HG03575 (cell line): ENCODE measurements around the gene NOS2.
"Not testable (repeated sequence)": the region's sequence is repeated elsewhere in the genome, so short reads cannot be mapped to it uniquely, and the experiment has no call there.

Experiments
- ATAC-seq: cut with Tn5 transposase; IDR thresholded peaks from one replicate; pipeline ENCODE4 v1.9.1; 2021; ENCODE audit not compliant: unreplicated experiment, insufficient number of reproducible peaks, low FRiP score; ENCODE audit errors: extremely low read depth

NOS2 gene

DNA sequence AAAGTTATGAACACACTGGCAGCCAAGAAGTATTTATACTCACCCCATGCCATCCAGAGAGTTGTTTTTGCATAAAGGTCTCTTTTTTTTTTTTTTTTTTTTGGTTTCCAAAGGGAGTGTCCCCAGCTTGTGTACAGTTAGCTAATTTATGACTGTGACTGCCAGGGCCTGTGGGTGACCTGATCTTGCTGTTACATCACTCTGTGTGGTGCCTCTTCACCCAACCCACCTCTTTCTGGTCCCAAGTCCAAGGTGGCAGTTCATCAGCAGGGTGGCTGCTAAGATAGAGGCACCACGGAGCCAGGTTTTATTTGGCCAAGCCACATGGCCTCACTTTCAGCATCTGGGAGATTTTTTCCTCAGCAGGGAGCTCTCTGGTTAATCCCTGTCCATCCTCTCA is at the start of gene NOS2:
NOS2 (minus strand) TSS at position 8 of the 400 bp plus-strand sequence. CDS start 1,720 bp downstream, outside the sequence.
- ATAC-seq: no peak

- no peak for ATAC-seq
Measured at GRCh38 chr17:27849474-27850185, 49.3 kb upstream of the NOS2 start.

GRCh38 chr17:27848931-27849330 is 48.6 kb upstream of the NOS2 start:
- no peak for ATAC-seq

DNA sequence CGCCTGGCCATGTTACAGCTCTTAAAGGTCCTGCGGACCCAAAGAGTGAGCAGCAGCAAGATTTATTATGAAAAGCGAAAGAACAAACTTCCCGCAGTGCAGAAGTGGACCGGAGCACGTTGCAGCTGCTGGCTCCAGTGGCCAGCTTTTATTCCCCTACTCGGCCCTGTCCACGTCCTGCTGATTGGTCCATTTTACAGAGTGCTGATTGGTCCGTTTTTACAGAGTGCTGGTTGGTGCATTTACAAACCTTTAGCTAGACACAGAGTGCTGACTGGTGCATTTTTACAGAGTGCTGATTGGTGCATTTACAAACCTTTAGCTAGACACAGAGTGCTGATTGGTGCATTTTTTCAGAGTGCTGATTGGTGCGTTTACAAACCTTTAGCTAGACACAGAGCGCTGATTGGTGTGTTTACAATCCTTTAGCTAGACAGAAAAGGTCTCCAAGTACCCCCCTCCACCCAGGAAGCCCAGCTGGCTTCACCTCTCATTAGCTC is 46.5 kb upstream of the NOS2 start:
- not testable (repeated sequence) for ATAC-seq

DNA sequence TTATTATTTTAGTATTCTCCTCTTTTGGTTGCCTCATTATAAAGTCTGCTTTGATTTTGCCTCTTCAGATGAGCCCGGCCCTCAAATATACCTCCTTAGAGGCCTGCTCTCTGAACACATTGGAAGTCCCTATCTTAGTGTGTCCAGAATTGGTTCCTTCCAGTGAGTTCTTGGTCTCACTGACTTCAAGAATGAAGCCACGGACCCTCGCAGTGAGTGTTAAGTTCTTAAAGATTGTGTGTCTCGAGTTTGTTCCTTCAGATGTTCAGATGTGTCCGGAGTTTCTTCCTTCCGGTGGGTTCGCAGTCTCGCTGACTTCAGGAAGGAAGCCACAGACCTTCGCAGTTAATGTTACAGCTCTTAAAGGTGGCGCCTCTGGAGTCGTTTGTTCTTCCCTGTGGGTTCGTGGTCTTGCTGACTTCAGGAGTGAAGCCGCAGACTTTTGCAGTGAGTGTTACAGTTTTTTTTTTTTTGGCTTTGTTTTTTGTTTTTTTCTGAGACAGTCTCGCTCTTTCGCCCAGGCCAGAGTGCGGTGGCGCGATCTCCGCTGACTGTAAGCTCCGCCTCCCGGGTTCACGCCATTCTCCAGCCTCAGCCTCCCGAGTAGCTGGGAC is 45.8 kb upstream of the NOS2 start:
- ATAC-seq: no peak

- ATAC-seq: no peak
Measured at GRCh38 chr17:27845264-27846041, 45.1 kb upstream of the NOS2 start.

GRCh38 chr17:27840688-27841087 is 40.4 kb upstream of the NOS2 start:
- no peak for ATAC-seq

GRCh38 chr17:27840406-27840678 is 40.0 kb upstream of the NOS2 start:
- ATAC-seq: not testable (repeated sequence)

DNA sequence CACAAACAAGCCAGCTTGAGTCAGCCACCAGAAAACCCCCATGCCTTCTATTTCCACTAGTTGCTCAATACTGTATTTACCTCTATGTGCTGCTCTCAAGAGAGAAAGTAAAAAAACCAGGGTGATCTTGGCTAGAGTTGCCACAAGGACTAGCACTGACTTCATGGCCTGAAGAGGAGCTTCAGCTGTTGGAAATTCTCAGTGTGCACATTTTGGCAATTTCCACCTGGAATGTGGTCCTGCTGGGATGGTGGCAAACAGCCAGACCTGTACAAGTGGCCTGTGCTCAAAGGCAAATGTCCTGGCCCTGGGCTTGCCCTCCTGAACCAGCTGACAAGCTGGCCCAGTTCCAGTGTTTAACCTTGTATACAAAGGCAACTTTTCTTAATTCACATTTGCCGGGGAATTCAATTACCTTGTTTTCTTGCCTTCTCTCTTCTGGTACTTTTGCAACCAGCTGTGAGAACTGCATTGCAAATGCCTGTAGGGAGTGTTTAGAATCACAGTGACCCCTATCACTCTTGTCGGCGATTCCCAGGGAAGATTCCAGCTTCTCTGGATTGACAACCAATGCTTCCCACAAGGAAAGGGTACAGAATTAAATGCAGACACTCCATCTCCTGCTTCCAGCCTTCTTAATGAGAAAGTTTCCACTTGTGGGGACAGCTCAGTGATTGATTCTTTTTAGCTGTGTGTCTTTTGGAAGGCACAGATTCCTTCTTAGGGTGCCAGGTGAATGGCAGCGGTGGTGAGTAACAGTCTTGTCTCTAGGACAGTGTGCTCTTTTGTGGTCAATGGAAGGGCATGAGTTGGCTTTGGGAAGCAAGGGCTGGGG is 39.5 kb upstream of the NOS2 start:
- ATAC-seq: not testable (repeated sequence)

- not testable (repeated sequence) for ATAC-seq
Measured at GRCh38 chr17:27838607-27839006, 38.3 kb upstream of the NOS2 start.

- not testable (repeated sequence) for ATAC-seq
Measured at GRCh38 chr17:27837769-27838168, 37.4 kb upstream of the NOS2 start.

- ATAC-seq: no peak
Measured at GRCh38 chr17:27836651-27837050, 36.3 kb upstream of the NOS2 start.

DNA sequence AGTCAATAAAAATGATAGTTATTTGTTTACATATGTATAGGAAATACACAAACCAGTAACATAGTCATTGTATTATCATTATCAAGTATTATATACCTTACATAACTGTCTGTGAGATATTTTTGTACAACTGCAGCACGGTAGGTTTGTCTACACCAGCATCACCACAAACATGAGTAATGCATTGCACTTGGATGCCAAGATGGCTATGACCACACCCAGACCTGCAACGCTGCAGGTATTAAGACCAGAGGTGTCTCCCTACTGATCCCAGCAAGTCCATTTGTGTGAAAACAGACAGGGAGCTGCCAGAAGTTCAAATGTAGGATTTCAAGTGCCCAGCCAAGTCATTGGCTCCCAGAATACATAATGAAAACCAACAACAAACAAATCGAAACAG is 34.2 kb upstream of the NOS2 start:
- ATAC-seq: no peak

DNA sequence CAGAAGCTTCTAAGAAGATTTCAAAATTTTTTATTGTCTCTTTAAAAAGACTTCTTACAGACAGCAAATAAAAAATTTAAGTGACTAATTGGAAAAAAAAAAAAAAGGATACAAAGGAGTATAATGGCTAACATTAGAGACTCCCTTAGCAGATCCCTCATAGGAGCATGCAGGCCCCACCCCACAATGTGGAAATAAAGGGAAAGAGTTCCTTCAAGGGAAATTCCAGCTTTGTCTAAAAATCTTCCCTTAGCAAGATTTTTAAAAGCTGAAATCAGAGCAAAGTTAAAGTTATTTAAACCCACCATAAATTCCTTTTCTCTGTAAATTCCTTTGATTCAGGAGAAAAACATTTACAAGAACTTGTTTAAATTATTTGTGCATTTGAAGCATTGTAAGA is 32.5 kb upstream of the NOS2 start:
- ATAC-seq: no peak

GRCh38 chr17:27829888-27830287 is 29.6 kb upstream of the NOS2 start:
- ATAC-seq: not testable (repeated sequence)

DNA sequence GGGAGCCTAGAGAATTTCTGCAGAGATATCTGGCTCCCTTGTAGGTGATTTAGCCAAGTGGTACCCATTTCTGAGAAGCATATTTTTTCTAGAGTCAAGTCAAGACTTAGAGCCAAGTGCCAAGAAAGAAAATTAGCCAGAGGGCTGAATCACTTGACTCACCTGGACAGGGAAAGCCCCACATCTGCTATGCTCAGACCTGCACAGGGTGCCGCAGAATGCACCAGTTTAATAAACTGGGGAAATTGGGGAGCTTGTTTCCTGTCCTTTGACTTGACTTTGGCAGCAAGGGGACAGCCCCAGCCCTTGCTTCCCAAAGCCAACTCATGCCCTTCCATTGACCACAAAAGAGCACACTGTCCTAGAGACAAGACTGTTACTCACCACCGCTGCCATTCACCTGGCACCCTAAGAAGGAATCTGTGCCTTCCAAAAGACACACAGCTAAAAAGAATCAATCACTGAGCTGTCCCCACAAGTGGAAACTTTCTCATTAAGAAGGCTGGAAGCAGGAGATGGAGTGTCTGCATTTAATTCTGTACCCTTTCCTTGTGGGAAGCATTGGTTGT is 28.9 kb upstream of the NOS2 start:
- ATAC-seq: not testable (repeated sequence)

- no peak for ATAC-seq
Measured at GRCh38 chr17:27825459-27825858, 25.1 kb upstream of the NOS2 start.

GRCh38 chr17:27824745-27825144 is 24.4 kb upstream of the NOS2 start:
- no peak for ATAC-seq

- no peak for ATAC-seq
Measured at GRCh38 chr17:27824176-27824715, 23.9 kb upstream of the NOS2 start.
